Peyer's patch (tissue), 4 donors: Measurements from ENCODE around the gene JDP2.

ENCODE experiments used
- POLR2A ChIP-seq, 2 donors: fragments of 450-650 bp; IDR thresholded peaks; one replicate each; pipeline ENCODE4 v1.5.1; 2017; ENCODE audit warnings: antibody characterized with exemption in 2 of 2, mild to moderate bottlenecking in 2 of 2, moderate library complexity in 2 of 2
- TF ChIP-seq, protein P1 (sequence below), 6 experiments: fragments of 450-650 bp in 4 of 6; fragments of 200-600 bp in 2 of 6; sonication (generic) in 1 of 6; IDR thresholded peaks; one replicate each; pipeline ENCODE4 v1.5.1; 2017 to 2019; ENCODE audit warnings: antibody characterized with exemption in 6 of 6, mild to moderate bottlenecking in 3 of 6, moderate library complexity in 1 of 6

DNA sequence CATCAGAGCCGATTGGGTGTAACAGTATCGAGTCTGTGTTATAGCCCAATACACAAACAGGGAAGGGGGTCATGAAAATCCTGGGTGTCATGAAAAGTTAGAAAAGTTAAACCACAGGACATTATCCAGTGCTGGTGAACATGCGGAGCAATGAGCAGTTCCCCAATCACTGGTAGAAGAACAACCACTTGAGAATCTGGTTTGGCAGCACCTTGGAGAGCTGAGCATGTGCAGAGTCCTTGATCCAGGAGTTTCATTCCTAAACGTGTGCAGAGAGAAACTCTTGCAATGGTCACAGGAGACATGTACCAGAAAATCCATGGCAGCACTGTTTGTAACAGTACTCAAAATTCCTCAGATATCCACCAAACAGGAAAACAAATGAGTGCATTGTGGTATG is 23.0 kb upstream of the JDP2 start:
- TF ChIP-seq, protein P1, sequence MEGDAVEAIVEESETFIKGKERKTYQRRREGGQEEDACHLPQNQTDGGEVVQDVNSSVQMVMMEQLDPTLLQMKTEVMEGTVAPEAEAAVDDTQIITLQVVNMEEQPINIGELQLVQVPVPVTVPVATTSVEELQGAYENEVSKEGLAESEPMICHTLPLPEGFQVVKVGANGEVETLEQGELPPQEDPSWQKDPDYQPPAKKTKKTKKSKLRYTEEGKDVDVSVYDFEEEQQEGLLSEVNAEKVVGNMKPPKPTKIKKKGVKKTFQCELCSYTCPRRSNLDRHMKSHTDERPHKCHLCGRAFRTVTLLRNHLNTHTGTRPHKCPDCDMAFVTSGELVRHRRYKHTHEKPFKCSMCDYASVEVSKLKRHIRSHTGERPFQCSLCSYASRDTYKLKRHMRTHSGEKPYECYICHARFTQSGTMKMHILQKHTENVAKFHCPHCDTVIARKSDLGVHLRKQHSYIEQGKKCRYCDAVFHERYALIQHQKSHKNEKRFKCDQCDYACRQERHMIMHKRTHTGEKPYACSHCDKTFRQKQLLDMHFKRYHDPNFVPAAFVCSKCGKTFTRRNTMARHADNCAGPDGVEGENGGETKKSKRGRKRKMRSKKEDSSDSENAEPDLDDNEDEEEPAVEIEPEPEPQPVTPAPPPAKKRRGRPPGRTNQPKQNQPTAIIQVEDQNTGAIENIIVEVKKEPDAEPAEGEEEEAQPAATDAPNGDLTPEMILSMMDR (IDR thresholded peaks at IDR 0.05), result no peak
- no peak for TF ChIP-seq POLR2A (IDR thresholded peaks at IDR 0.05)
